Measurements from ENCODE around the gene ZBTB7B.
A peak's percentile ranks its signal among the peaks of the same experiment; 100 is the strongest.

The ZBTB7B gene

GRCh38 chr1:155005076-155006011, 2.7 kb downstream of the ZBTB7B start:
- DNase-seq: no peak

- DNase-seq: peak; percentile 45
Measured at GRCh38 chr1:155006601-155007101, 4.0 kb downstream of the ZBTB7B start.

- no peak for DNase-seq
Measured at GRCh38 chr1:155007251-155007828, 4.7 kb downstream of the ZBTB7B start.

GRCh38 chr1:155008015-155008941, 5.7 kb downstream of the ZBTB7B start:
- no peak for DNase-seq

GRCh38 chr1:155009221-155009711, 6.7 kb downstream of the ZBTB7B start:
- DNase-seq: no peak

DNA sequence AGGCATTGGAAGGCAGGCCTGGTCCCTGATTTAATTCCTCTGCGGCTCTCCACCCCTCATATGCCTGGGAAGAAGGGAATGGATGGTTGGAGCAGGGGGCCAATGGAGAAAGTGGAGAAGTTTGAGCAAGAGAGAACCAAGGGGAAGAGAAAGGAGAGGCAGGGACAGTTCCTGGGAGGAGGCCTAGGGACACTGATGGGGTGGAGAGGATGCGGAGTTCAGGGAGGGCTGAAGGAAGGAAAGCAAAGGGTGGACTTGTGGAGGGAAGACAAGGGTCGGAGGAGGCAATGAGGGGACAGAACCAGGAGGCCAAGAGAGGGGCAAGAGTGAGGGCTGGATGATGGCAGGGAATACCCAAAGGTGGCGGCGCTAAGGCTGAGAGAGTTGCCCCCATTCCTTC, 7.1 kb downstream of the ZBTB7B start:
- no peak for DNase-seq

DNA sequence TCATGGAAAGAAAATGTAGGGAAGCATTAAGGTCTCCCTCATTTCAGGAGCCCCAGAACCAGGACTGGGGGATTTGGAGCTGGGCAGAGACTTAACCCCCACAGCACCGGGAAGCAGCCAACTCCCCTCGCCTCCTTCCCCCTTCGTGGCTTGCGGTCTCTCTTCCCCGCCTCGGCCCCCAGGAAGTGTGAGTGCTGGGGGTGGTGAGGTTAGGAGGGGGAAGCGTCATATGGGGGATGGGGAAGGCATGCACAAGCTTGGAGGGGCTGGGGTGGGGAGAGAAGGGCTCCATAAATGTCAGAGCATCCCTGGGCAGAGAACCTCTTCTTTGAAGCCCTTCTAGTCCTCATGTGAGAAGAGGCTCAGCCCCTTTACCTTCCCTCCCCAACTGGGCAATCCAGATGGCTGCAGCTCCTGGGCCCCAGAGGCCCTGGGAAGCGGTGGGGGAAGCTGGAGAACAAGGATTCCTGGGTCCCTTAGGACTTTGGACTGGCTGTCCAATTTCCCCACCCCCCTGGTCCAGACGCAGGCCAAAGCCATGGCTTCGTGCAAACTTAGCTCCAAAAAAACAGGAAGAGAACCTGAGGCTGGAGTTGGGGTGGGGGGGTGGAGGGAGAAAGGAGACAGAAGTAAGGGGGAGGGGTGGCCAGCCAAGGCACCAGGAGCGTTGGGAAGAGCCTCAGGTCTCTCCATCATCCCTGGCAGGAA, 7.8 kb downstream of the ZBTB7B start:
- no peak for DNase-seq

- no peak for DNase-seq
Measured at GRCh38 chr1:155011004-155011416, 8.4 kb downstream of the ZBTB7B start.

DNA sequence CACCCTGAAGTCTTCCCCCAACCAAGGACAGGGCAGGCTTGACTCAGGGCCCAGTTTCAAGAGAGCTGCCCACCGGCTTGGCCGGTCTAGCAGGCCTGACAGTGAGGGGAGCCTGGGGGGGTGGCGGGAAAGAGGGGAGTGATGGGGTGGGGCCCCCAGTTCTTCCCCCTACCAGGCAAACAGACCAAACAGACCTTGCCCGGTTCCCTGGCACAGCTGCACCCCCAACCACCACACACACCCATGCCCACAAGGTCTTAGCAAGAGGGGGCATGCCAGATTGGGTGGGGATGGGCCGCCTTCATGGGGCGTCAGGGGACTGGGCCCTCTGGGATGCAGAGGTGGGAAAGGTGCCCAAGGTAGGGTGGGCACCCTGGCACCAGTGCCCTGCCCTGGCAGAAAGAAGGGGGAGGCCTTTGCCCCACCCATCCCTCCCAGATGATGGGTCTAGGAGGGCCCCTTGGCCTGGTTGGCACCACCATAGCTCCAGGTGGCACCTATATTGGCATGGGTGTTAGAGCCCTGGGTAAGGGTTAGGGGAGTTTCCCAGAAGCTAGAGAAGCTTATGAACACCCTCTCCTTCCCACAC, 8.9 kb downstream of the ZBTB7B start:
- DNase-seq: no peak

GRCh38 chr1:155012026-155012546, 9.5 kb downstream of the ZBTB7B start:
- peak; percentile 59 for DNase-seq

- no peak for DNase-seq
Measured at GRCh38 chr1:155012776-155013602, 10.4 kb downstream of the ZBTB7B start.

DNA sequence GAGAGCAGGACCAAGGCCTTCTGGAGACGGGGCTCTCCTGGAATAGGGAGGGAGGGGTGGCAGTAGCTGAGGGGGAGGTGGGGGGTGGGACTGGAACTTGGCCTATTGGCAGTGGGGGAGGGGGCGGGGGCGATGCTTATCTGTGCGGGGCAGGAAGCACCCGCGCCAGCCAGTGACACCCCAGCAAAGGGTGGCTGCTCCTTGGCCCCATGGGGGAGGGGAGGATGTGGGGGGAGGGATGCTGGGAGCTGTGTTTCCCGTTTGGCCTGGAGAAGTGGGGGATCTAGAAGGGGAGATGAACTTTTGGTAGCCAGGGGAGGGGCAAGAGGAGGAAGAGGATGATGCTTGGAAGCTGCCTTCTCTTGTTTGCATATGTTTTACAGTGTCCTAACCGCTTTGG, 11.0 kb downstream of the ZBTB7B start:
- no peak for DNase-seq

- DNase-seq: no peak
Measured at GRCh38 chr1:155014709-155015508, 12.3 kb downstream of the ZBTB7B start.

GRCh38 chr1:155015527-155016230, 13.1 kb downstream of the ZBTB7B start:
- DNase-seq: no peak

DNA sequence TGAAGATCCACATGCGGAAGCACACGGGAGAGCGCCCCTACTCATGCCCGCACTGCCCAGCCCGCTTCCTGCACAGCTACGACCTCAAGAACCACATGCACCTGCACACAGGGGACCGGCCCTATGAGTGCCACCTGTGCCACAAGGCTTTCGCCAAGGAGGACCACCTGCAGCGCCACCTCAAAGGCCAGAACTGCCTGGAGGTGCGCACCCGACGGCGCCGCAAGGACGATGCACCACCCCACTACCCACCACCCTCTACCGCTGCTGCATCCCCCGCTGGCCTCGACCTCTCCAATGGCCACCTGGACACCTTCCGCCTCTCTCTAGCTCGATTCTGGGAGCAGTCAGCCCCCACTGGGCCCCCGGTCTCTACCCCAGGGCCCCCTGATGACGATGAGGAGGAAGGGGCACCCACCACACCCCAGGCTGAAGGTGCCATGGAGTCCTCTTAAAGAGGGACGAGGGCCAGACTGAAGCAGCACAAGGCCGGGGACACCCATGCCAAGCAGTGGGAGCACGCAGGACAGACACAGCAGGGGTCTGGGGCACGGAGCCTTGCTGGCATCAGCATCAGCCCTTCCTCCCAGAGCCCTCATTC, 13.7 kb downstream of the ZBTB7B start:
- no peak for DNase-seq

DNA sequence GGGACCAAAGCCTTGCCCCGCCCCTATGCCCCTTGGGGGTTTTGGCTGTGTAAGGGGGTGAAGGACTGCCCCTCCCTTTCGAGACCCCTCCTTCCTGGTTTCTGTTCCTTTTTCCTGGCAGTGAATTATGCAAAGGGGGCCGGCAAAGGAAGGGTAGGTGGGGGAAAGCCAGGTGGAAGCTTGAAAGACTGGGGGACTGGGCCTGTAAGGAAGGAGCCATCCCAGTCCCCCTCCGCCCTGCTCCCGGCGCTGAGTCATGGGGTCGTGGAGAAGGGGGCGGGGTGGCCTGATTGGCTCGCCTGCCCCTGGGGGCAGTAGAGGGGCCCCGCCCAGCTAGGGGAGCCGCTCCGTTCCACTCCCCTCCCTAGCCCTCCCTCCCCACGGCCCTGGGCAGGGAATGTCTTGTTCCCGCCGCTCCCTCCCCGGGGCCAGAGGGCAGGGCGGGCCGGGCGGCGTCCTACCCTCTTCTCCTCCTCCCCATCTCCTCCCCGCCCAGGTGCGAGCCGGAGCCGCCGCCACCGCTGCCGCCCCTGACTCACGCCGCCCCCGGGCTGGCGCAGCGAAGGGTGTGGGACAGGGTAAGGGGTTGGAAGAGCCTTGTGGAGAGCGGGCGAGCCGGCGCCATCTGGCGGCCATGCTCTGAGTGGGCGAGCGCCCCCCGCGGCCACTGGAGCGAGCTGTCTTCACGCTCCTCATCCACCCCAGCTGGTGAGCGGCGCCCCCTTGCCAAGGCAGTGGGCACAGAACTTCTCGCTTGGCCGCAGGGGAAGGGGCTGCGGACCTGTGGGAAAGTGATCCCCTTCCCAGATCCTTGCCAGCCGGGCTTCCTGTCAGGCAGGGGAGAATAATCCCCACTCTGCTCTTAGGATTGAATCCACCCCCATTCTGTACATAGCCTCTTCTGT, 14.7 kb downstream of the ZBTB7B start:
- DNase-seq: peak; percentile 94

DNA sequence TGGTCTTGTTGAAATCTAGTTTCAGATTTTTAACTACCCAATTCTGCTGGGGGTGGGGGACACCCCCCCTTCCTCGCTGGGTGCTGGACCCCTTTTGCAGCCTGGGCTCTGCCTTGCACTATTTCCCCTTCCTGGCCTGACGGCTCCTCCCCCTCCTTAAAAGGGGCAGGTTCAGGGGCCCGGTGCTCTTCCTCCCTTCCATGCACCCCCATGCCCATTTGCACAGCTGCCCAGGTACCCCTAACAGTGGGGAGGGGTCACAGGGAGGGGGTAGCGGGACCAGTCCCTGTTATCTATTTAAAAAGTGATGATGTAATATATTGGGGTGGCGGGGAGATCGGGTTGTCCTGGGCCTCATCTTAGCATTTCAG, 15.3 kb downstream of the ZBTB7B start:
- no peak for DNase-seq
